ENCODE results near the gene RPL13A. TPM values are rescaled to one million over a fixed set of nuclear protein-coding genes. Genes with fewer than 3 reads are reported as not detected.

The RPL13A gene
- total and polyA plus RNA-seq, 9 of the 15 experiments (the other 6 are each of a cell fraction or from before 2014, with no cell fraction given), result 1,744 to 5,482 (median 2,949) TPM

DNA sequence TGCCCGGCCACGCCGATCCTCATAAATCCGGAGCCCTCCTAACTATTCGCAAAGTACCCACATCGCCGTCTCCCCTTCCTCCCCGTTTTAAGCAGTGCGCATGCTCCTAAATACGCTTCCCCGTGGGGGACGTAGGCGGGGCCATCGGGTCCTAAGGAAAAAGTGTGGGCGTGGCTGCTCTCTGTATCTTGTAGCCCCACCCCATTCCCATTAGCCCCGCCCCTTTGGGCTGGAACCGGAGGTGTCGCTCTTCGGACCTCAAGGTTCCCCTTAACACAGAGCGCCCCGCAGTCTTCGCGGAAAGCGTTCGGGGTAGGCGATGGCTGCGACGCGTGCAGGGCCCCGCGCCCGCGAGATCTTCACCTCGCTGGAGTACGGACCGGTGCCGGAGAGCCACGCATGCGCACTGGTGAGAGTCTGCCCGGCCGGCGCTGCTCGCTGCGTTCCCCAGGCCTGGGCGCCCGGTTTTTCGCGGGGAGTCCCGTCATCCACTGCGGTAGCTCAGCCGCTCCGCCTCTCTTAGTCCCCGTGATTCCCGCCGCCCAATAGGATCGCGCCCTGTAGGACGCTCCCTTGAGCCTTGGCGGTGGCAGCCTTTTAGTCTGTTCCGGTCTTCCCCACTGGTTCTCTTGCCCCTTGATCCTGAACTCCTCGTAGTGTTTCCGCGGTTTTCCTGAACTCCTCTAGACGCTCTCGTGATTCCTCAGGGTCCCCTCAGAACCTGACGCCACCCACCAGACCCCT lies 34.2 kb upstream of the RPL13A start, which contains the start of gene ALDH16A1 (continued):
- TF ChIP-seq ZNF280A (IDR thresholded peaks at IDR 0.05; ENCODE audit: low read depth, partially characterized antibody) (no peak), CHD2 (IDR thresholded peaks at IDR 0.05; ENCODE audit: low read depth, low read length) (peak; percentile 83), EGR1 (conservative IDR thresholded peaks at IDR 0.05) (peak; percentile 73), ZNF354B (CRISPR knock-in tag; IDR thresholded peaks at IDR 0.05) (no peak), POLR3G (IDR thresholded peaks at IDR 0.05; ENCODE audit: extremely low read depth, insufficient read length, insufficient replicate concordance) (no peak), JUND (IDR thresholded peaks at IDR 0.05; ENCODE audit: borderline replicate concordance, low read depth, low read length) (peak; percentile 14; the same call in 1 of the 2 replicates), JUND (tag; IDR thresholded peaks at IDR 0.05; ENCODE audit: borderline replicate concordance, low read depth, low read length) (no peak; the same call in 2 of the 3 replicates), CBX5 (IDR thresholded peaks at IDR 0.05; ENCODE audit: borderline replicate concordance, low read depth) (no peak), ZNF778 (CRISPR knock-in tag; IDR thresholded peaks at IDR 0.05) (no peak), FOXM1 (IDR thresholded peaks at IDR 0.05; ENCODE audit: low read depth) (no peak), FOXM1 (CRISPR knock-in tag; IDR thresholded peaks at IDR 0.05; ENCODE audit: low read depth) (no peak), ZNF398 (CRISPR knock-in tag; IDR thresholded peaks at IDR 0.05) (no peak), RBM22 (IDR thresholded peaks at IDR 0.05; ENCODE audit: low read depth, low read length, poor library complexity, severe bottlenecking) (no peak)
- TF ChIP-seq, protein P1, sequence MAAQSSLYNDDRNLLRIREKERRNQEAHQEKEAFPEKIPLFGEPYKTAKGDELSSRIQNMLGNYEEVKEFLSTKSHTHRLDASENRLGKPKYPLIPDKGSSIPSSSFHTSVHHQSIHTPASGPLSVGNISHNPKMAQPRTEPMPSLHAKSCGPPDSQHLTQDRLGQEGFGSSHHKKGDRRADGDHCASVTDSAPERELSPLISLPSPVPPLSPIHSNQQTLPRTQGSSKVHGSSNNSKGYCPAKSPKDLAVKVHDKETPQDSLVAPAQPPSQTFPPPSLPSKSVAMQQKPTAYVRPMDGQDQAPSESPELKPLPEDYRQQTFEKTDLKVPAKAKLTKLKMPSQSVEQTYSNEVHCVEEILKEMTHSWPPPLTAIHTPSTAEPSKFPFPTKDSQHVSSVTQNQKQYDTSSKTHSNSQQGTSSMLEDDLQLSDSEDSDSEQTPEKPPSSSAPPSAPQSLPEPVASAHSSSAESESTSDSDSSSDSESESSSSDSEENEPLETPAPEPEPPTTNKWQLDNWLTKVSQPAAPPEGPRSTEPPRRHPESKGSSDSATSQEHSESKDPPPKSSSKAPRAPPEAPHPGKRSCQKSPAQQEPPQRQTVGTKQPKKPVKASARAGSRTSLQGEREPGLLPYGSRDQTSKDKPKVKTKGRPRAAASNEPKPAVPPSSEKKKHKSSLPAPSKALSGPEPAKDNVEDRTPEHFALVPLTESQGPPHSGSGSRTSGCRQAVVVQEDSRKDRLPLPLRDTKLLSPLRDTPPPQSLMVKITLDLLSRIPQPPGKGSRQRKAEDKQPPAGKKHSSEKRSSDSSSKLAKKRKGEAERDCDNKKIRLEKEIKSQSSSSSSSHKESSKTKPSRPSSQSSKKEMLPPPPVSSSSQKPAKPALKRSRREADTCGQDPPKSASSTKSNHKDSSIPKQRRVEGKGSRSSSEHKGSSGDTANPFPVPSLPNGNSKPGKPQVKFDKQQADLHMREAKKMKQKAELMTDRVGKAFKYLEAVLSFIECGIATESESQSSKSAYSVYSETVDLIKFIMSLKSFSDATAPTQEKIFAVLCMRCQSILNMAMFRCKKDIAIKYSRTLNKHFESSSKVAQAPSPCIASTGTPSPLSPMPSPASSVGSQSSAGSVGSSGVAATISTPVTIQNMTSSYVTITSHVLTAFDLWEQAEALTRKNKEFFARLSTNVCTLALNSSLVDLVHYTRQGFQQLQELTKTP (IDR thresholded peaks at IDR 0.05; ENCODE audit: low read depth in 1 of 2, partially characterized antibody in 2 of 2), result peak; percentile 84 to 86
- TF ChIP-seq, protein P2, sequence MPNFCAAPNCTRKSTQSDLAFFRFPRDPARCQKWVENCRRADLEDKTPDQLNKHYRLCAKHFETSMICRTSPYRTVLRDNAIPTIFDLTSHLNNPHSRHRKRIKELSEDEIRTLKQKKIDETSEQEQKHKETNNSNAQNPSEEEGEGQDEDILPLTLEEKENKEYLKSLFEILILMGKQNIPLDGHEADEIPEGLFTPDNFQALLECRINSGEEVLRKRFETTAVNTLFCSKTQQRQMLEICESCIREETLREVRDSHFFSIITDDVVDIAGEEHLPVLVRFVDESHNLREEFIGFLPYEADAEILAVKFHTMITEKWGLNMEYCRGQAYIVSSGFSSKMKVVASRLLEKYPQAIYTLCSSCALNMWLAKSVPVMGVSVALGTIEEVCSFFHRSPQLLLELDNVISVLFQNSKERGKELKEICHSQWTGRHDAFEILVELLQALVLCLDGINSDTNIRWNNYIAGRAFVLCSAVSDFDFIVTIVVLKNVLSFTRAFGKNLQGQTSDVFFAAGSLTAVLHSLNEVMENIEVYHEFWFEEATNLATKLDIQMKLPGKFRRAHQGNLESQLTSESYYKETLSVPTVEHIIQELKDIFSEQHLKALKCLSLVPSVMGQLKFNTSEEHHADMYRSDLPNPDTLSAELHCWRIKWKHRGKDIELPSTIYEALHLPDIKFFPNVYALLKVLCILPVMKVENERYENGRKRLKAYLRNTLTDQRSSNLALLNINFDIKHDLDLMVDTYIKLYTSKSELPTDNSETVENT (CRISPR knock-in tag; IDR thresholded peaks at IDR 0.05), result peak; percentile 57; the same call in 1 of the 2 replicates
